ENCODE measurements around the gene HSD17B3.

- no peak for TF ChIP-seq POLR2A (IDR thresholded peaks at IDR 0.05)
- no peak for TF ChIP-seq CTCF (IDR thresholded peaks at IDR 0.05)
These were observed 59.2 kb downstream of the HSD17B3 start for GRCh38 chr9:96242811-96243210.

Measured in Peyer's patch (tissue), 4 donors.